ENCODE results near the gene SIX4. TPM values are rescaled to one million over a fixed set of nuclear protein-coding genes. Genes with fewer than 3 reads are reported as not detected.
"Not testable (repeated sequence)": the region's sequence is repeated elsewhere in the genome, so short reads cannot be mapped to it uniquely, and the experiment has no call there.

The SIX4 gene
- total RNA-seq, 2 experiments from 2014 or later: not detected

- Mint-ChIP-seq H3K4me3 (no peak overlapping the region), H3K36me3 (ENCODE audit: low read depth) (peaks cover 5% of the 10 kb centered on the region), H3K27me3 (ENCODE audit: low read depth) (no peaks in the 10 kb centered on the region), H3K27ac (no peak overlapping the region), H3K9me3 (peaks cover 8% of the 10 kb centered on the region), H3K4me1 (ENCODE audit: low read depth) (peaks cover 22% of the 10 kb centered on the region)
- no peak for DNase-seq
- CTCF ChIA-PET: interaction anchor here (0.7 kb wide), 1 partner anchor 10 kb away, joined by 5 read pairs; no protein-coding TSS in a partner anchor
- intact Hi-C loops (cut with micrococcal nuclease): loop anchor here (10.0 kb wide), 1 partner anchor 546 kb away; the partner anchor contains the start of gene TMEM30B
Measured at GRCh38 chr14:60738843-60739508, 14.8 kb upstream of the SIX4 start.

GRCh38 chr14:60736494-60736893, 12.3 kb upstream of the SIX4 start:
- intact Hi-C loops (cut with micrococcal nuclease): loop anchor here (10.0 kb wide), 1 partner anchor 548 kb away; the partner anchor contains the start of gene TMEM30B
- no peak for DNase-seq
- no peak overlapping the region for H3K4me3 Mint-ChIP-seq
- CTCF ChIA-PET: no interaction called here
- H3K36me3 Mint-ChIP-seq (ENCODE audit: low read depth): no peaks in the 10 kb centered on the region
- H3K9me3 Mint-ChIP-seq: no peaks in the 10 kb centered on the region
- peaks cover 20% of the 10 kb centered on the region for H3K4me1 Mint-ChIP-seq (ENCODE audit: low read depth)
- no peak overlapping the region for H3K27ac Mint-ChIP-seq
- peaks cover under 1% of the 10 kb centered on the region for H3K27me3 Mint-ChIP-seq (ENCODE audit: low read depth)

- peak overlapping the region; percentile 97 for H3K4me3 Mint-ChIP-seq
- peaks cover 20% of the 10 kb centered on the region for H3K4me1 Mint-ChIP-seq (ENCODE audit: low read depth)
- peaks cover 10% of the 10 kb centered on the region for H3K27me3 Mint-ChIP-seq (ENCODE audit: low read depth)
- no peak for DNase-seq
- CTCF ChIA-PET: no interaction called here
- no peaks in the 10 kb centered on the region for H3K9me3 Mint-ChIP-seq
- peaks cover 3% of the 10 kb centered on the region for H3K36me3 Mint-ChIP-seq (ENCODE audit: low read depth)
- intact Hi-C loops (cut with micrococcal nuclease): loop anchor here (10.0 kb wide), 1 partner anchor 549 kb away; the partner anchor contains the start of gene TMEM30B
- H3K27ac Mint-ChIP-seq: peak overlapping the region; percentile 7
Measured at GRCh38 chr14:60735416-60735815, 11.3 kb upstream of the SIX4 start.

GRCh38 chr14:60734465-60735242, 10.5 kb upstream of the SIX4 start, which contains the start of gene MNAT1:
MNAT1 (plus strand) TSS chr14:60734761; CDS start chr14:60734863, 102 bp downstream.
- peak; percentile 83 for DNase-seq
- peak within 1 kb of the TSS; percentile 97 for H3K4me3 Mint-ChIP-seq
- peak within 1 kb of the TSS; percentile 86 for H3K27ac Mint-ChIP-seq
- H3K4me1 Mint-ChIP-seq (ENCODE audit: low read depth): peaks cover 17% of the 10 kb centered on the region
- CTCF ChIA-PET: no interaction called here
- H3K9me3 Mint-ChIP-seq: no peaks in the 10 kb centered on the region
- peaks cover 3% of the 10 kb centered on the region for H3K36me3 Mint-ChIP-seq (ENCODE audit: low read depth)
- intact Hi-C loops (cut with micrococcal nuclease): loop anchor here (1.0 to 10.0 kb wide), 4 partner anchors 12 to 550 kb away; partner anchors contain the start of genes SLC38A6, TMEM30B and TRMT5
- H3K27me3 Mint-ChIP-seq (ENCODE audit: low read depth): peaks cover 10% of the 10 kb centered on the region

- CTCF ChIA-PET: no interaction called here
- Mint-ChIP-seq H3K4me1 (ENCODE audit: low read depth) (peaks cover 13% of the 10 kb centered on the region), H3K4me3 (no peak overlapping the region), H3K27me3 (ENCODE audit: low read depth) (peaks cover 21% of the 10 kb centered on the region), H3K27ac (no peak overlapping the region), H3K36me3 (ENCODE audit: low read depth) (peaks cover 3% of the 10 kb centered on the region), H3K9me3 (no peaks in the 10 kb centered on the region)
- no peak for DNase-seq
- intact Hi-C loops (cut with micrococcal nuclease): loop anchor here (10.0 kb wide), 1 partner anchor 552 kb away; the partner anchor contains the start of gene TMEM30B
Measured at GRCh38 chr14:60732840-60733483, 8.8 kb upstream of the SIX4 start.

- H3K36me3 Mint-ChIP-seq (ENCODE audit: low read depth); H3K27ac Mint-ChIP-seq; CTCF ChIA-PET; DNase-seq; H3K4me3 Mint-ChIP-seq; H3K9me3 Mint-ChIP-seq: not testable (repeated sequence)
- peaks cover 12% of the 10 kb centered on the region for H3K4me1 Mint-ChIP-seq (ENCODE audit: low read depth)
- intact Hi-C loops (cut with micrococcal nuclease): loop anchor here (10.0 kb wide), 1 partner anchor 554 kb away; the partner anchor contains the start of gene TMEM30B
- H3K27me3 Mint-ChIP-seq (ENCODE audit: low read depth): peaks cover 34% of the 10 kb centered on the region
Measured at GRCh38 chr14:60731291-60731690, 7.1 kb upstream of the SIX4 start.

- intact Hi-C loops (cut with micrococcal nuclease): loop anchor here (2.0 to 10.0 kb wide), 4 partner anchors 144 to 479 kb away; partner anchors contain the start of gene PPM1A
- Mint-ChIP-seq H3K27me3 (ENCODE audit: low read depth) (peaks cover 71% of the 10 kb centered on the region), H3K9me3 (no peaks in the 10 kb centered on the region), H3K4me3 (peak overlapping the region; percentile 78), H3K36me3 (ENCODE audit: low read depth) (no peaks in the 10 kb centered on the region), H3K4me1 (ENCODE audit: low read depth) (peaks cover 19% of the 10 kb centered on the region), H3K27ac (no peak overlapping the region)
- peak; percentile 50 for DNase-seq
- CTCF ChIA-PET: no interaction called here
Measured at GRCh38 chr14:60723116-60723906, 840 bp downstream of the SIX4 start.

GRCh38 chr14:60722357-60723115, 1.6 kb downstream of the SIX4 start:
- Mint-ChIP-seq H3K36me3 (ENCODE audit: low read depth) (no peaks in the 10 kb centered on the region), H3K27ac (no peak overlapping the region), H3K4me1 (ENCODE audit: low read depth) (peaks cover 19% of the 10 kb centered on the region), H3K9me3 (no peaks in the 10 kb centered on the region), H3K27me3 (ENCODE audit: low read depth) (peaks cover 65% of the 10 kb centered on the region), H3K4me3 (peak overlapping the region; percentile 78)
- intact Hi-C loops (cut with micrococcal nuclease): loop anchor here (1.0 to 10.0 kb wide), 5 partner anchors 12 to 478 kb away; partner anchors contain the start of genes MNAT1 and PPM1A
- CTCF ChIA-PET: interaction anchor here (1.2 kb wide), 1 partner anchor 272 kb away, joined by 4 read pairs; no protein-coding TSS in a partner anchor
- DNase-seq: peak; percentile 15

GRCh38 chr14:60722107-60722356, 2.1 kb downstream of the SIX4 start:
- intact Hi-C loops (cut with micrococcal nuclease): loop anchor here (1.0 to 10.0 kb wide), 5 partner anchors 12 to 477 kb away; partner anchors contain the start of genes MNAT1 and PPM1A
- CTCF ChIA-PET: interaction anchor here (1.2 kb wide), 1 partner anchor 273 kb away, joined by 4 read pairs; no protein-coding TSS in a partner anchor
- Mint-ChIP-seq H3K36me3 (ENCODE audit: low read depth) (no peaks in the 10 kb centered on the region), H3K4me3 (peak overlapping the region; percentile 78), H3K9me3 (no peaks in the 10 kb centered on the region), H3K27me3 (ENCODE audit: low read depth) (peaks cover 62% of the 10 kb centered on the region), H3K4me1 (ENCODE audit: low read depth) (peaks cover 19% of the 10 kb centered on the region), H3K27ac (no peak overlapping the region)
- no peak for DNase-seq

- Mint-ChIP-seq H3K9me3 (no peaks in the 10 kb centered on the region), H3K4me3 (peak overlapping the region; percentile 78), H3K27me3 (ENCODE audit: low read depth) (peaks cover 59% of the 10 kb centered on the region), H3K36me3 (ENCODE audit: low read depth) (no peaks in the 10 kb centered on the region), H3K4me1 (ENCODE audit: low read depth) (peaks cover 19% of the 10 kb centered on the region), H3K27ac (no peak overlapping the region)
- DNase-seq: peak; percentile 70
- CTCF ChIA-PET: interaction anchor here (1.2 kb wide), 1 partner anchor 273 kb away, joined by 4 read pairs; no protein-coding TSS in a partner anchor
- intact Hi-C loops (cut with micrococcal nuclease): loop anchor here (1.0 to 10.0 kb wide), 8 partner anchors 13 to 477 kb away; partner anchors contain the start of genes MNAT1, PPM1A, SLC38A6 and TRMT5
Measured at GRCh38 chr14:60721326-60722106, 2.6 kb downstream of the SIX4 start.
